Activated T-helper 1 cell treated with anti-CD3 and anti-CD28 coated beads, Interleukin-2, amount 50 U/mL, for 16 hours (primary cell): ENCODE results near the gene RAB3D.
"Not testable (repeated sequence)": the region's sequence is repeated elsewhere in the genome, so short reads cannot be mapped to it uniquely, and the experiment has no call there.

ENCODE experiments used
- DNase-seq, 2 donors: peaks; one replicate each; pipeline ENCODE4 v3.0.0-alpha.2; 2020; ENCODE audit warnings: low read depth in 1 of 2, low spot score in 1 of 2

RAB3D gene, protein sequence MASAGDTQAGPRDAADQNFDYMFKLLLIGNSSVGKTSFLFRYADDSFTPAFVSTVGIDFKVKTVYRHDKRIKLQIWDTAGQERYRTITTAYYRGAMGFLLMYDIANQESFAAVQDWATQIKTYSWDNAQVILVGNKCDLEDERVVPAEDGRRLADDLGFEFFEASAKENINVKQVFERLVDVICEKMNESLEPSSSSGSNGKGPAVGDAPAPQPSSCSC

DNA sequence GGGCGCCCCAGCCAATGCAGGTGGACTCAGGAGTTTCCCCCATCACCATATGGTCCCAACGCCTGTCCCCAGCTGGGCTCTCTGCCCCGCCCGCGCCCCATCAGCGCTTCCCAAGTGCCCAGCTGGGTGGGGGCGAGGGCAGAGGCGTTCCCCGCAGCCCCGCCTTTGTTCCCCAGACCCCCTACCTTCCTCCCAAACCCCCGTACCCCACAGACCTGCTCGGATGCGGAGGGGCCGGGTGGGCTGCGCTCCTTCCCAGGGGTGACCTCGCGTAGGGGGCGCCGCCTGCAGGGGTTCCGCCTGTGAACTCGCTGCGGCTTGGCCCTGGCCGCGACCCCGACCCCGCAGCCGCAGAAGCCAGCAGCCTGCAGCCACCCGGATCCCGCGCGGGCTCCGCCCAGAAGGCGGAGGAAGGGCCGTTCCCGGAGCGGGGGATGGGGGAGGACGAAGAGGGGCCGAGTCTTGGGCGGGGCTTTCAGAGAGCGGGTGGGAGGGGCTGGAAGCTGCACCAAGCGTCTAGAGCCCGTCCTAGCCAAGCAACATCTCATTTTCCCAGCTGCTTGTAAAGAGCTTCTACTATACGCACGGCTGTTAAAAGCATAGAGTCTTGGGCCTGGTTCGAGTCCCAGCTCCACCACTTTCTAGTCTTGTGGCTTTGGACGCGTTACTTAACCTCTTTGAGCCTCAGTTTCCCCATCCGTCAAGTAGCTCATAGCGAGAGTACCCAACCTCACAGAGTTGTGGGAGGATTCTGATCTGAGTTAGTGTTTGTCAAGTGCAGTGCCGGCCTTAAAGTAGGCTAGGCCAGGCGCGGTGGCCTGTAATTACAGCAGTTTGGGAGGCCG lies at the start of gene RAB3D:
Gene RAB3D (minus strand): TSS at position 404 of the 845 bp plus-strand sequence. CDS start 2,258 bp downstream, outside the sequence.
- peak; percentile 59 to 61 for DNase-seq

DNA sequence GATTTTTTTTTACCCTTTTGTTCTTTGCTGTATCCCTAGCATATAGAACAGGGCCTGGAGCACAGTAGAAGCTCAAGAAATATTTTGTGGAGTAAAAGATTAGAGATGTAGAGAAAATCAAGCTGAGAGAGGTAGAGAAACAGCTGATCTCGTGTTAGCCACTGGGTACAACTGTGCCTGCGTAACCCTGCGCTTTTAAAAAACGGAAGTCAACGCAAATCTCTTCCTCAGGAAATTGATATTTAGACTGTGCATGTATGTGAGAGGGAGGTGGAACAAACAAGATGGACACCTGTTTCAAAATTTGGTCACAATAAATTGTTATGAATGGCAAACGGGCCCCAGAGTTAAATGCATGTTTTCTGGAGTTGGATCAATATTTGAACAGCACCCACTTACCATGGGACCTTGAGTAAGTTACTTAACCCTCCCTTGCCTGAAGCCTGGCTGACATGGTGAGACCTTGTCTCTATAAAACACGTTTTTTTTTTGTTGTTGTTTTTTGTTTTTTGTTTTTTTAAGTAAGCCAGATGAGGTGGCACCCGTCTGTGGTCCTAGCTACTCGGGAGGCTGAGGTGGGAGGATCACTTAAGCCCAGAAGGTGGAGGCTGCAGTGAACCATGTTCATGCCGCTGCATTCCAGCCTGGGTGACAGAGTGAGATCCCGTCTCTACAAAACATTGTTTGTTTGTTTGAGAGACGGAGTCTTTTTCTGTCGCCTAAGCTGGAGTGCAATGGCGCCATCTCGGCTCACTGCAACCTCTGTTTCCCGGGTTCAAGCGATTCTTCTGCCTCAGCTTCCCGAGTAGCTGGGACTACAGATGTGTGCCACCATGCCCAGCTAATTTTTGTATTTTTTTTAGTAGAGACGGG lies 47.9 kb upstream of the RAB3D start:
- no peak for DNase-seq

DNA sequence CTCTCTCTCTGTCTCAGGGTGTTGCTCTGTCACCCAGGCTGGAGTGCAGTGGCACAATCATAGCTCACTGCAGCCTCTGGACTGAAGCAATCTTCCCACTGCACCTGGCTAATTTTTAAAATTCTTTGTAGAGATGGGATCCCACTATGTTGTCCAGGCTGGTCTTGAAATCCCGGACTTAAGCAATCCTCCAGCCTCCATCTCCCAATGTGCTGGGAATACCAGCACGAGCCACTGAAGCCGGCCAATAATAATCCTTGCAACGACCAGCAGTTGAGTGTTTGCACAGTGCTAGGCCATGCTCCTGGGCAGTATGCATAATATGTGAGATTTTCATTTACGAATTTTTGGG lies 45.3 kb upstream of the RAB3D start:
- no peak for DNase-seq

DNA sequence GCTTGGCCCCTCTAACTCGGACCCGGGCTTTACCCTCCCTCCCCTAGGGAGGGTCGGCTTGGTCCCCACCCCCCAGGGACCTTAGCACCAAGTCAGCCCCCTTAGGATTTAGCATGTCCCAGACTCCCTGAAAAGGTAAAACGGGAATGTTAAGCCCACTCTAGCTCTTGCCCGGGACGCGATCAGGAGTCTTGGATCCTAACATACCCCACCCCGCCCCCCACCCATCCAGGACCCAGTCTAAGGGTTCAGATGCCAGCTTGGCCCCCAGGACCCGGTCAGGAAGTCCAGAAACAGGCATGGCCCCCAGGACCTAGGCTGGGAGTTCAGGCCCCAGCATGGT lies 44.2 kb upstream of the RAB3D start:
- no peak for DNase-seq

DNA sequence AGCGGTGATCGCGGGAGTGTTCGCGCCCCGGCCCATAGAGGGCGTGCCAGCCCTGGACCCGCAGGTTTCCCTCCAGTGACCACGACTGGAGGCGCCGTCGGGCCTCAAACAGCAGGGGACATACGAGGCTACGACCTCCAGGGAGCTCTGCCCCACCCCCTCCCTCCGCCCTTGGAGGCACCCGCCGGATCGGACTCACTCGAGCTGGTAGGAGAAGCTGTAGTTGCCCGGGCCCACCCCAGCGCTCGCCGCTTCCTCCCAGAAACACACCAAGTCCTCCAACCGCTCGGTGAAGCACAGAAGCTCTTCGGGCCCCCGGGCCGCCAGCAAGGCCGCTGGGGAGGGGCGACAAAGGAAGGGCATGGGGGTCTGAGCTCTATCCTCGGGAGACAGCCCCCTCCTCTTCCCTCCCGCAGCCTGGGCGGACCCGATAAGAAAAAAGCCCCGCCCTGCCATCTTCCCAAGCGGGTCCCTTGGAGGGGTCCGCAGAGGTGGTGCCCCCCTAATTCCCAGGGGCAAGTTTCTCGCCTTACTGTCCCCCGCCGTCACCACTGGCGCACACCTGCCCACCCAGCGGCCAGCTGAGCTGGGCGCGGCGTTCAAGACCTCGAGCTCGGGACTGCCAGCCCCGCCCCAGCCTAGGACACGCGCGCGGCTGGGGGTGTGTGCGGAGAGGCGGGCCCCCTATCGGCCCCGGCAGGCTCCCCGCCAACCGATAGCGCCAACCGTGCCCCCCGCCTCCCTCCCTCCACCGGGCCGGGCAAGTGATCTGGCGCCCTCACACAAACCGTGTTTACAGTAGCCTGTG lies 43.6 kb upstream of the RAB3D start:
- no peak for DNase-seq

DNA sequence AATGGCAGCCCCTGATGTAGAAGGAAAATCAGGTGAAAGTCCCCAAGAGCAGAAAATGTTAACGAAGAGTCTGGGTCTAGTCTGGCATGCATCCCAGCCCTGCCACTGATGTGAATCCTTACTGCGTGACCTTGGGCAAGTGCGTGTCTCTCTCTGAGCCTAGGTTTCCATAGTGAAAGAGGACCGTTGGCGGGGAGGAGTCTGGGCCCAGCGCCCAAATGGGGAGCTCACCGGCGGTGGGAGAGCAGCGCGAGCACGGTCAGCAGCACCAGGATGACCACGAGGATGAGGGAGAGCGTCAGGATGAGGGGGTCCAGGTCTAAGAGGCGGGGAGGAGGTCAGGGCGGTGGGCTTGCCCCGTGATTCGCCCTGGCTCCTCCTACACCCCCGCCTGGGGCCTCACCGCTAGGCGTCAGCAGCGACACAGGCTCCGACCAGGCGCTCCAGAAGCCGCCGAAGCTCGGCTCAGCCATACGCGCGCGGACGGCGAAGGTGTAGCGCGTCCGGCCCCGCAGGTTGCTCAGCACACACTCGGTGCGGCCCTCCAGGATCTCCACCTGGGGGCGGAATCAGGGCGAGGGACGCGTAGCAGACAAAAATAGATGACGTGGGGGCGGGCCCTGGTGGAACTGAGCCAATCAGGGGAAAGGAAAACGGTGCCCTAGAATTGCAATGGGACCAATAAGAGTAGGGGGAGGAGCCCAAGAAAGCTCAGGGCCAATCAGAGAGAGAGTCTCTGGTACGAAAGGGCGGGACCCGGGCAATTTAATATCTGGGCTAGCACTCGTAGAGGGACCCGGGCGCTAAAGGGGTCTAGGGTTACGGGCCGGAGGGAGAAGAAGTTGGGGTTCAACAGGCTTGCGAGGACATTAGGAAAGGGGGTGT lies 41.4 kb upstream of the RAB3D start:
- peak; percentile 92 to 94 for DNase-seq

DNA sequence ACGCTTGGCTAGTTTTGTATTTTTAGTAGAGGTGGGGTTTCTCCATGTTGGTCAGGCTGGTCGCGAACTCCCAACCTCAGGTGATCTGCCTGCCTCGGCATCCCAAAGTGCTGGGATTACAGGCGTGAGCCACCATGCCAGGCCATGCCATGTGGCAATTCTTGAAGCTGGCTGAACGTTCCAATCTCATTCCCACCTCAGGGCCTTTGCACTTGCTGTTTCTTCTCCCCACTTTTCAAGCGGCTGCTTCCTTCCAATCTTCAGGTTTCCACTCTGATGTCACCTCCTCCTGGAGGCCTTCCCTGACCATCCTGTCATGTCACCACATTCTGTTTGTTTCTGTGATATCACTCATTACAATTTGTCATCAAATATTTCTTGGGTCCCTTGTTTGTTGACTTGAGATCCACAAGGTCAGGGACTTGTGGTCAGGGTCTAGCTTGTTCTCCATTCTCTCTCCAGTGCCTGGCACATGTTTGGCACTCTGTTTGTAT lies 40.4 kb upstream of the RAB3D start:
- no peak for DNase-seq

DNA sequence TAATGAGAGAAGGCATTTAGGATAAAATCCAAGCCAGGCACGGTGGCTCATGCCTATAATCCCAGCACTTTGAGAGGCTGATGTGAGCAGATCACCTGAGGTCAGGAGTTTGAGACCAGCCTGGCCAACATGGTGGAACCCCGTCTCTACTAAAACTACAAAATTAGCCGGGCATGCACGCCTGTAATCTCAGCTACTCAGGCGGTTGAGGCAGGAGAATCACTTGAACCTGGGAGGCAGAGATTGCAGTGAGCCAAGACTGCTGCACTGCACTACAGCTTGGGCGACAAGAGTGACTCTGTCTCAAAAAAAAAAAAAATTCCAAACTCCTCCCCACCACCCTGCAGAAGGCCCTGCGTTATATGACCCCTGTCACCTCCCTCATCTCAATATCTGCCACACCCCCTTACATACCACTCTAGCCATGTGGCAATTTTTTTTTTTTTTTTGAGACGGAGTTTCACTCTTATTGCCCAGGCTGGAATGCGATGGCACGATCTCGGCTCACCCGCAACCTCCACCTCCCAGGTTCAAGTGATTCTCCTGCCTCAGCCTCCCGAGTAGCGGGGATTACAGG lies 39.9 kb upstream of the RAB3D start:
- not testable (repeated sequence) for DNase-seq

DNA sequence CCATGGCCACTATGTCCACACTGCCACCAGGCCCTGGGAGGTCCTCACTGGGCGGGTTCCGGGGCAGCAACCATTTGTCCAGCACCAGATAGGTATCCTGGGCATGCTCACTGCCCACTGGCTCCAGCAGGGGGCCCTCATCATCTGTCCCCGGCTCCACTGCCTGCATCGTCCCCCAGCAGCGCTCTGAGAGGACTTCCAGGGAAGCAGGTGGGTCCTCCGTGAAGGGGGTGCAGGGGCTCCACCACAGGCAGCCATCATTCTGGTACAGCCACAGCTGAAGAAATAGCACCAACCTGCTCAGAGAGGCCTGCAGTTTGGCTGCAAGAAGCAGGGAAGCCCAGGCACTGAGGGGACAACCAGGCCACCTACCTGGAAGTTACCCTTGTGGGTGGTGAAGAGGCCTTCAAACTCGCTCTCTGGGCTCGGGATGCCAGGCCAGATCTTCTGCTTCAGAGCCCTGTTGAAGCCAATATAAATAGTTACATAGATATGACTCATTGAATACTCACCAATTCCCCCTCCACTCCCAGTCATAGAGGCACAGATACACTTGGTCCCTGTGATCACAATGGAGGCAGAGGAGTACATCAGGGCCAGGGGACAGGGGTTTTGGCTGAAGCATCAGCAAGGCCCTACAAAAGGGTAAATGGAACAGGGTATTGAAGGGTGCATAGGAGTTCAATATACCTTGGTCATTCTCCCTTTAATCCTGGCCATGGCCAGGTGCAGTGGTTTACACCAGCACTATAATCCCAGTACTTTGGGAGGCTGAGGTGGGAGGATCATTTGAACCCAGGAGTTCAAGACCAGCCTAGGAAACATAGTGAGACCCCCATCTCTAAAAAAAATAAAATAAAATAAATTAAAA lies 39.1 kb upstream of the RAB3D start:
- DNase-seq: no peak

DNA sequence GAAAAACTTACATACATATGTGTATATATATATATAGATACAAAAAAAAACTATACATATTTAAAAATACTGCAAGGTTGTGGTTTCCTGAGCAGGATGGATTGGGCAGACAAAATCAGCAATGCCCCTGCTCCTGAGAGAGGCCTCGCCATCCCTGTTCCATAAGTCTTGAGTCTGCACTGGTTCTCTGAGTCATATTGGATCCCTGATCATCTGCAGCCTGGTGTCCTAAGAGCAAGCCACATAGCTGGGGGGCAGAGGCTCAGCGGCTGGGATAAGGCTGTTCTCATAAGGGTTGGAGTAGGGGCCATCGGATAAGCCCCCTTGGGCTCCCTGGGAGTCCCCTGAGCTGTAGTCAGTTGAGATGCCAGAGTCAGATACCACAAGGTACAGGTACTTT lies 38.3 kb upstream of the RAB3D start:
- no peak for DNase-seq

DNA sequence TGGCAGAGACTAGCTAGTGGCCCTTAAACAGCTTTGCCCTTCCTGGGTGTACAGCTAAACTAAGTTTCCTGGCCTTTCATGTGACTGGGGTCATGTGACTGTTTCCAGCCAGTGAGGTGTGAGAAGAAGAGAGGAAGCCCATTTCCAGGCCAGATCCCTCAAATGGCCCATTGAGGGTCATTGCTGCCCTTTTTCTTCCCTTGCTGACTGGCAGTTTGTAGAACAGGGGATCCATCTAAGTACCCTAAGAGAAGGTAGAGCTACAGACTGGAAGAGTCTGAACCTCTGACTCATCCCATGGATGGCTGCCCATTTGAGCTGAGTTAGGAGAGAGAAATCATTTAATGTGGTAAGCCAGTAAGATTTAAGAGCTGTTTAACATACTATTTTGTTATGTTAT lies 37.8 kb upstream of the RAB3D start:
- no peak for DNase-seq

DNA sequence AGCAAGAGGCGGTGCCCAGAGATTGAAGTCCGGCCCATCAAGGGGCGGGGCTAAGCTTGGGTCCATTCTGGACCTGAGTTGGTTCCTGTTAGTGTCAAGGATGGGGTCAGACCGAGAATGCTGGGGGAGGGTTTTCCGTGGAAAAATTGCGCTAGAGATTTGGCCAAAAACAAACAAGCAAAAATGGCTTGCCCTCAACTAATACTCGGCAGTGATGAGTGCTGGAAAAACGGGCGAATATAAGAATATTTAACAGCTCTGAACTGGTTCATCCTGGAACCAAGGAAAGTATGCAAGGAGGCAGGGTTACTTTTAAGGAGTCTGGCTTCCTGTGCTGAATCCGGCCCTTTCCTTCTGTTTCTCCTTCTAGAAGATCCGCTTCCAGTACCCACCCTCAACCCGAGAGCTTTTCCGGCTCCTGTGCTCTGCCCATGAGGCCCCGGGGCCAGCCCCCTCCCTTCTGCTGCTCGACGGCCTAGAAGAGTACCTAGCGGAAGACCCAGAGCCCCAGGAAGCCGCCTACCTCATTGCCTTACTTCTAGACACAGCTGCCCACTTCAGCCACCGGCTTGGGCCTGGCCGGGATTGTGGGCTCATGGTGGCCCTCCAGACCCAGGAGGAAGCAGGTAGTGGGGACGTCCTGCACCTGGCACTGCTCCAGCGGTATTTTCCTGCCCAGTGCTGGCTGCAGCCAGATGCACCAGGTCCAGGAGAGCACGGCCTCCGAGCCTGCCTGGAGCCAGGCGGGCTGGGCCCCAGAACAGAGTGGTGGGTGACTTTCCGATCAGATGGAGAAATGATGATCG lies 35.9 kb upstream of the RAB3D start:
- peak; percentile 45 to 59 for DNase-seq

DNA sequence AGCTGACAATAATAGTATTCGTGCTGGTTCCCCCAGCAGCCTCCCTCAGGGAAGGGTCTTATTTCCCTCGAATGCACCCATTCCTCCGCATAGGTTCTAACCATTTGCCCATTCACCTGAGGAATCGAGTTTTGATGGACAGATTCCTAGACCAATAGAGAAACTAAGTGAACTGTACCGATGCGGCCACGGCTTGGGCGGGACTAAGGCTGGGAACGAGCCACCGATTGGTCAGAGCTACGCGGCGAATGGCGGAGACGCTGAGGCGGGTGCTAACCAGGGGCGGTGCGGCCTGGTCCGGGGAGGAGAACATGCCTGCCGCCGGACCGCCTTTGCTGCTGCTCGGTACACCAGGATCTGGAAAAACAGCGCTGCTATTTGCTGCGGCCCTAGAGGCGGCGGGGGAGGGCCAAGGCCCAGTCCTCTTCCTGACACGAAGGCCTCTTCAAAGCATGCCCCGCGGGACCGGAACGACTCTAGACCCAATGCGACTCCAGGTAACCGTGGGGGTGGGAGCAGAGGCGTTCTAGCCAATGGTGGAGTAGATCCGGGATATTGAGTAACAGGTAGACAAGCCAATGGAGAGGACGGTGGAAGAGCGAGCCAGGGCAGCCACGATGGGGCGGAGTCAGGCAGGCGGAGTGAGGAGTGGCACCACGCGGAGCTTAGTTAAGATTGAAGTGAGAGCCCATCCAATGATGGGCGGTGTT lies 35.1 kb upstream of the RAB3D start, which contains the start of gene SWSAP1:
Gene SWSAP1 (plus strand): TSS at position 234 of the 710 bp plus-strand sequence. CDS start 15 bp downstream, at position 249.
- DNase-seq: peak; percentile 92 to 93

DNA sequence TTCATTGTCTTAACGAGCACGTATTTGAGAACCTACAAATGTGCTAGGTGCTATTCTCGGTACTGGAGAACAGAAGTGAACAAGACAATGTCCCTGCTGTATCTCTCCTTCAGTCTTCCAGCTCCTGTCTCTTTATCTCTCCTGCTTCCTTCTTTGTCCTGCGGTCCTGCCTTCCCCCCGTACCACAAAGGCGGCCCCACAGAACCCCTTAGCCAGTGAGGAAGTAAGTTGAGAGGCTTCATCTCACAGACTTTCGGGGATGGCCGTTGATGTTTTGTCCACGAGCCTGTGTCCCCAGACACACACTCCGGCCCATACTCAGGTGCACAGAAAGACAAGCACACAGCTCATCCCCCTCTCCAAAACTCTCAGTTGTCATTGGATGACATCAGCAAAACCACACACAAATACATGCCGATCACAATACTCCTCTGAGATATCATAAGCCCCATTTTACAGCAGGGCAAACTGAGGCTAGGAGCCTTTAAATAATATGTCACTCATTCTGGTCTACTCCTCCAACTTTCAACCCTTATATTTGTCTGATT lies 34.5 kb upstream of the RAB3D start:
- no peak for DNase-seq

DNA sequence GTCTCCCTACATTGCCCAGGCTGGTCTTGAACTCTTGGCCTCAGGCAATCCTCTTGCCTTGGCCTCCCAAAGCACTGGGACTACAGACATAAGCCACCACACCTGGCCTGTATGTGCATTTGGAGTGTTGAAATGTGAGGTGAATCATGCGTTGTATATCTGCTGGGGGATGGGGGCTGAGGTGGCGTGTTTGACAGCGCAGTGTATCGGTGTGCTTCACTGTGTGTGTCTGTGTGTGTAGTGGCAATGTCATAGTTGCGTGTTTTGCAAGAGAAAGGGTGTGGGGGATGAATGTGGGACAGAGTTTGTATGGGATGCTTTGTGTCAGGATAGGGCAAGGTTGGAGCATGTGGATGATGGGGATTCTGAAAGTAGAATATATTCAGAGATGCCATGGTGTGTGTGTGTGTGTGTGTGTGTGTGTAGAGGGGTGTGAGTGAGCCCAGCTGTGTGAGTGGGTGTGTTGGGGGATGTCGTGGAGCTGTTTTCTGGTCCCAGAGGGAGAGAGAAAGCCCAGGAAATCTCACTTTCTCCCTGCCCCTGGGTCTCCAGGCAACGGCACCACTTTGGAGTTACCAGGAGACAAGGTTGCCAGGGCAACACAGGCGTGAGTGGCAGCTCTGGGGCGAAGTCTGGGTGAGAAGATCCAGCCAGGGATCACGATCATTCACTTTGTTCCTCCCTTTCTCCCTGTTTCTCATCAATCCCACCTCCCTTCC lies 33.9 kb upstream of the RAB3D start:
- no peak for DNase-seq

DNA sequence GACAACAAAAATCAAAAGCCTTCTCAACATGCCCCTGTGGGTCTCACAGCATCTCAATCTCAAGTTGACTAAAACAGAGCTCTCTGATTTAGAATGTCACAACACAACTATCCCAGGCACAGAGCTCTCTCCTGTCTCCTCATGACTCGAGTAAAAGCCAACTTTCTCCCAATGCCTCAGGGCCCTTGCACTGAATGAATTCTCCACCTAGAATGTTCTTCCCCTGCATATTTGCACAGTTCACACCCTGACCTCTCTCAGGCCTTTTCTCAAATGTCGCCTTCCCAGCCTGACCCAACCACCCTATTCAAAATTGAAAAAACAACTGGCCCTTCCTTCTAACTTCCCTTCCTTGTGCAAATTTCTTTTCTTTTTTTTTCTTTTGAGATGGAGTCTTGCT lies 31.3 kb upstream of the RAB3D start:
- DNase-seq: no peak
